NCI-H1436 (cell line): ENCODE data around the gene BORCS5.
"Not testable (repeated sequence)": the region's sequence is repeated elsewhere in the genome, so short reads cannot be mapped to it uniquely, and the experiment has no call there.

Experiments
- DNase-seq: peaks from one replicate; lab custom pipeline; 2025; lab: John Stamatoyannopoulos, UW

Gene BORCS5

DNA sequence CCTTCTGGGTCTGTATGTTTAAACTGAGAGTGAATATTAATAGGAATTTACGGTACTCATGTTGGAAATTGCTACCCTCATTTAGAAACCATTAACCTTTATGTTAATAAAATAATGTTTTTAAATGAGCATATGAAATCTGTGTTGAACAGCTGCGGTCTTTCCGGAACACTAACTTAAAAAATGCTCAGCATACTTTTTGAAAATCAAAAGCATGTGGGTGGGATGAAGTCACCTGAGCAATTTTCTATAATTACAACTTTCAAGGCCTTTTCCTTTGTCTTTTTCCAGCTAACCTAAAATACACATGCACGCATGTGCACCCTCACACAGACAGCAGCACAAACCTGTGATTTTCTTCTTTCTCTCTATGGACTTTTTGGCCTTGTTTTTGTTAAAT lies 39.8 kb downstream of the BORCS5 start:
- DNase-seq = peak; percentile 25

- DNase-seq = no peak
Measured at GRCh38 chr12:12397184-12397583, 40.3 kb downstream of the BORCS5 start.

- DNase-seq = no peak
Measured at GRCh38 chr12:12398026-12398859, 41.4 kb downstream of the BORCS5 start.

DNA sequence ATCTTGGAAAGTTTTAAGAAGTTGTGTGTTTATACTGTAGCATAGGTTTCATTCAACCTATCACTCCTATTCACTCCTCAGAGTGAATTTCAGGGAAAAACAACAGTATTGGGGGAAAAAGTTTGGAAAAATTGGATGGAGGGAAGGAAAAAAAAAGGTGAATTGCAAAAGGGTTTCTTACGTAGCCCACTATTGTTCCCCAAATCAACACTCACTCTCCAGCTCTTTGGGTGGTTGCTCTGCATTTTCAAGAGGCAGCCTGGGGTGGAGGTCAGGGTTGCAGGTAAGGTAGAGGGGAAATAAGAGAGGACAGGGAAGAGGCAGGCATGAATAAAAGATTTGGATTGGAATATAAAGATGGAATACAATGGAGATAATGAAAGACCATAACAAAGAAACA lies 42.3 kb downstream of the BORCS5 start:
- no peak for DNase-seq

- no peak for DNase-seq
Measured at GRCh38 chr12:12399776-12400305, 43.0 kb downstream of the BORCS5 start.

- DNase-seq = no peak
Measured at GRCh38 chr12:12400793-12401192, 43.9 kb downstream of the BORCS5 start.

- DNase-seq = no peak
Measured at GRCh38 chr12:12403264-12404248, 46.7 kb downstream of the BORCS5 start.

GRCh38 chr12:12404297-12404696 lies 47.4 kb downstream of the BORCS5 start:
- no peak for DNase-seq

DNA sequence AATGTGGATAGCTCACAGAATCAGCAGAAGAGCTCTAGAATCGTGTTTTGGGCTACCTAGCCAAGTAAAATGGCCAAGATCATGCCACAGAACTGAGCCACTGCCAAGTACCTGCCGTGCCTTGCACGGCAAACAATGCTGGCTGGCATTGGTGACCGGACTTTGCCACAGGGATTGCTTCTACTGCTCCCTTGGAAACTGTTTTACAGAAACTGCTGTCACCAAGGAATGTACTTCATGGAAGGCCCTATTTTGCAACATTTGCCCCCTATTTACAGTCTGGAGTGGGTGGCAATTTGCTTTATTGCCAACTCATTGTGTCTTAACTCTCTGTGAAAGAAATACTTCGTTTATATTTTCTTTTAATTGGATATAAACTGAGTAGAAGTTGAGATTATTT lies 49.0 kb downstream of the BORCS5 start:
- no peak for DNase-seq

- no peak for DNase-seq
Measured at GRCh38 chr12:12406762-12407161, 49.9 kb downstream of the BORCS5 start.

- DNase-seq = no peak
Measured at GRCh38 chr12:12408265-12408690, 51.4 kb downstream of the BORCS5 start.

- DNase-seq = not testable (repeated sequence)
Measured at GRCh38 chr12:12409337-12409736, 52.5 kb downstream of the BORCS5 start.

GRCh38 chr12:12415886-12416285 lies 59.0 kb downstream of the BORCS5 start:
- DNase-seq = no peak

GRCh38 chr12:12419165-12419564 lies 62.3 kb downstream of the BORCS5 start:
- not testable (repeated sequence) for DNase-seq

DNA sequence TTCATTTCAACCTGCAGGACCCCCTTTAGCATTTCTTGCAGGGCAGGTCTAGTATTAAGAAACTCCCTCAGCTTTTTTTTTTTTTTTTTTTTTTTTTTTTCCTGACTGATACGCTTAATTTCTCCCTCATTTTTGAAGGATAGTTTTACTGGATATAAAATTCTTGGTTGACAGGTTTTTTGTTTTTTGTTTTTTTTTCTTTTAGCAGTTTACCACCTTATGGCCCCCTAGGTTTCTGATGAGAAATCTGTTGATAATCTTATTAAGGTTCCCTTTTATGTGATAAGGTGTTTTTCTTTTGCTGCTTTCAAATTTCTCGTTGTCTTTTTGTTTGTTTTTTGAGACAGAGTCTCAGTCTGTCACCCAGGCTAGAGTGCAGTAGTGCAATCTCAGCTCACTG lies 66.5 kb downstream of the BORCS5 start:
- DNase-seq = no peak

- no peak for DNase-seq
Measured at GRCh38 chr12:12425001-12425400, 68.1 kb downstream of the BORCS5 start.

DNA sequence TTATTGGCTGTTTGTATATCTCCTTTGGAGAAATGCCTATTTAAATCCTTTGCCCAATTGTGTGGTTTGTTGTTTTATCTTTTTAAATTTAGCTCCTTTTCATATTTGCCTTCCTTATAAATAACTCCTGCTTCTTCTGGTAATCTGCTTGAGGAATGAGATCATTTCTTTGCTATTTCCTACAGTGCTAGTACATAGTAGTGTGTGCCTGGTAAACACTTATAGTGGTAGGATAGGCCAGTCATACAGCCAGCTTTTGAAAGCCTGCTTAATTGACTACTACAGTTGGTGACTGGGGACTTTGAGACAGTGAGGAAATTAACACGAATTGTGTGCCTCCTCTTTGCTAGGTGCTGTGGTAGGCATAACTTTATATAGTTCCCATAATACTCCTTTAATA lies 68.7 kb downstream of the BORCS5 start:
- no peak for DNase-seq

DNA sequence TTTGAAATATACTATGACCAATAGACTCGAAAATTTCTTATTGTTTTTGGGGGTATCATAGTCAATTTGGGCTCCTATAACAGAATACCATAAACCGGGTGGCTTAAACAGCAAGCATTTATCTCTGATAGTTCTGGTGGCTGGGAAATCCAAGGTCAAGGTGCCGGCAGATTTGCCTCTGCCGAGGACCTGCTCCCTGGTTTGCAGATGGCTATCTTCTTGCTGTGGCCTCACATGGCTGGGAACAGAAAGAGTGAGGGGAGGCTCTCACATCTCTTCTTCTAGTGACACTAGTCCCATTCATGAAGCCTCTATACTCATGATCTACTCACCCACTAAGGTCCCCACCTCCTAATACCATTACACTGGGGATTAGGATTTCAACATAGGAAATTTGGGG lies 70.7 kb downstream of the BORCS5 start:
- DNase-seq = no peak

- no peak for DNase-seq
Measured at GRCh38 chr12:12428047-12428446, 71.2 kb downstream of the BORCS5 start.

DNA sequence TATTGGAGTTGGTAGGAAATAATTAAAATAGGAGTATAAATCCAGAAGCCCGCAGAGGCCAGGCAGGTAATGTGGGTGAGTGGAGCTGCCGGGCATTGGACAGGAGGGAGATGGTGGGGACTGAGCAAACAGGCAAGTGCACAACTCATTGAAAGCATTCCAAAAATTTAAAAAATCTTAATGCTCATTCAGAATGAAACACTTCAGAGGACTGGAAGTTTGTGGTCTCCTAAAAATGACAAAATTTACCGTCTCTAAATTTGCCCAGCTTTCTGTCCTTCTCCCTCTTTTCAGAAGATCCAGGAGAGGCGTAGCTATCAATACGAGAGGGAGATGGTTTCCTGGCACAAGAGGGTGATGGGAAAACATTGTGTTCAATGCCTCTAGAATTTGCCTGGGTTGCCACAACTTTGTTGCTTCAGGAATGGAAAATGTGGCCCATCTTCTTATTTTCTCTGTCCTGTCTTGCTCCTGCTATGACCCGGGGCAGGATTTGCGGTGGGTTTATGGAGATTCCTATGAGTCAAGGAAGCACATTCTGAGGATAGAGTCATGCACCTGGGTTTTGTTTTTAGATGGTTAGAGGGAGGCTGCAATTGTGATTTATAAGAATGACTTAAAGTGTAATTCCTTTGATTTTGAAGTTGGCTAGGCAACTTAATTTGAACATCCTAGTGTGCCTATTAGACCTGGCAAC lies 72.2 kb downstream of the BORCS5 start:
- DNase-seq = no peak

DNA sequence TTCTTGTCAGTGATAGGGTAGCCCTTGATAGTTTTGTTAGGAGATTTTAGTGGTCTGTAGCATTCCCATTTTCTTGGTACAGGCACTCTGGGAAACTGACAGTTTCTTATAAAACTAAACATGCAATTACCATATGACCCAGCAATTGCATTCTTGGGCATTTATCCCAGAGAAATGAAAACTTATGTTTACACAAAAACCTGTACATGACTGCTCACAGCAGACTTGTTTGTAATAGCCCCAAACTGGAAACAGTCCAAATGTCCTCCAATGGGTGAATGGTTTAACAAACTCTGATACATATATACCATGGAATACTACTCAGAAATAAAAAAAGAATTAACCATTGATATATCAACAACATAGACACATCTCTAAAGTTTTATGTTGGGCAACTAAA lies 75.5 kb downstream of the BORCS5 start:
- no peak for DNase-seq

DNA sequence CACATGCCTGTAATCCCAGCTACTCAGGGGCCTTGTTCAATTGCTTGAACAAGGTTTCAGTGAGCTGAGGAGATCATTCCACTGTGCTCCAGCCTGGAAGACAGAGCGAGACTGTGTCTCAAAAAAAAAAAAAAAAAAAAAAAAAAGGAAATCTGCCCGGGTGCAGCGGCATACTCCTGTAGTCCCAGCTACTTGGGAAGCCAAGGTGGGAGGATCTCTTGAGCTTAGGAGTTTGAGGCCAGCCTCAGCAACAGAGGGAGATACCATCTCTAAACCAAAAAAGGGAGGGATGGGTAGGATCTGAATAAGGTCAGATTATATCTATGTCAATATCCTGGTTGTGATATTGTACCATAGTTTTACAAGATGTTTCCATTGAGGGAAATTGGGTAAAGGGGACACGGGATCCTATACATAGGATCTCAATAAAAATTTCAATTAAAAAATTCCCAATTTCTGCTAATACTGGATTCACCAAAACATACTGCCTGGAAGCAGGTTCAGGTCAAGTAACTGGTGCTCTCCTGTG lies 76.4 kb downstream of the BORCS5 start:
- no peak for DNase-seq
